ENCODE measurements around the gene PUM2.
"Not testable (repeated sequence)": the region's sequence is repeated elsewhere in the genome, so short reads cannot be mapped to it uniquely, and the experiment has no call there.

Gene PUM2, protein sequence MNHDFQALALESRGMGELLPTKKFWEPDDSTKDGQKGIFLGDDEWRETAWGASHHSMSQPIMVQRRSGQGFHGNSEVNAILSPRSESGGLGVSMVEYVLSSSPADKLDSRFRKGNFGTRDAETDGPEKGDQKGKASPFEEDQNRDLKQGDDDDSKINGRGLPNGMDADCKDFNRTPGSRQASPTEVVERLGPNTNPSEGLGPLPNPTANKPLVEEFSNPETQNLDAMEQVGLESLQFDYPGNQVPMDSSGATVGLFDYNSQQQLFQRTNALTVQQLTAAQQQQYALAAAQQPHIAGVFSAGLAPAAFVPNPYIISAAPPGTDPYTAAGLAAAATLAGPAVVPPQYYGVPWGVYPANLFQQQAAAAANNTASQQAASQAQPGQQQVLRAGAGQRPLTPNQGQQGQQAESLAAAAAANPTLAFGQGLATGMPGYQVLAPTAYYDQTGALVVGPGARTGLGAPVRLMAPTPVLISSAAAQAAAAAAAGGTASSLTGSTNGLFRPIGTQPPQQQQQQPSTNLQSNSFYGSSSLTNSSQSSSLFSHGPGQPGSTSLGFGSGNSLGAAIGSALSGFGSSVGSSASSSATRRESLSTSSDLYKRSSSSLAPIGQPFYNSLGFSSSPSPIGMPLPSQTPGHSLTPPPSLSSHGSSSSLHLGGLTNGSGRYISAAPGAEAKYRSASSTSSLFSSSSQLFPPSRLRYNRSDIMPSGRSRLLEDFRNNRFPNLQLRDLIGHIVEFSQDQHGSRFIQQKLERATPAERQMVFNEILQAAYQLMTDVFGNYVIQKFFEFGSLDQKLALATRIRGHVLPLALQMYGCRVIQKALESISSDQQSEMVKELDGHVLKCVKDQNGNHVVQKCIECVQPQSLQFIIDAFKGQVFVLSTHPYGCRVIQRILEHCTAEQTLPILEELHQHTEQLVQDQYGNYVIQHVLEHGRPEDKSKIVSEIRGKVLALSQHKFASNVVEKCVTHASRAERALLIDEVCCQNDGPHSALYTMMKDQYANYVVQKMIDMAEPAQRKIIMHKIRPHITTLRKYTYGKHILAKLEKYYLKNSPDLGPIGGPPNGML

DNA sequence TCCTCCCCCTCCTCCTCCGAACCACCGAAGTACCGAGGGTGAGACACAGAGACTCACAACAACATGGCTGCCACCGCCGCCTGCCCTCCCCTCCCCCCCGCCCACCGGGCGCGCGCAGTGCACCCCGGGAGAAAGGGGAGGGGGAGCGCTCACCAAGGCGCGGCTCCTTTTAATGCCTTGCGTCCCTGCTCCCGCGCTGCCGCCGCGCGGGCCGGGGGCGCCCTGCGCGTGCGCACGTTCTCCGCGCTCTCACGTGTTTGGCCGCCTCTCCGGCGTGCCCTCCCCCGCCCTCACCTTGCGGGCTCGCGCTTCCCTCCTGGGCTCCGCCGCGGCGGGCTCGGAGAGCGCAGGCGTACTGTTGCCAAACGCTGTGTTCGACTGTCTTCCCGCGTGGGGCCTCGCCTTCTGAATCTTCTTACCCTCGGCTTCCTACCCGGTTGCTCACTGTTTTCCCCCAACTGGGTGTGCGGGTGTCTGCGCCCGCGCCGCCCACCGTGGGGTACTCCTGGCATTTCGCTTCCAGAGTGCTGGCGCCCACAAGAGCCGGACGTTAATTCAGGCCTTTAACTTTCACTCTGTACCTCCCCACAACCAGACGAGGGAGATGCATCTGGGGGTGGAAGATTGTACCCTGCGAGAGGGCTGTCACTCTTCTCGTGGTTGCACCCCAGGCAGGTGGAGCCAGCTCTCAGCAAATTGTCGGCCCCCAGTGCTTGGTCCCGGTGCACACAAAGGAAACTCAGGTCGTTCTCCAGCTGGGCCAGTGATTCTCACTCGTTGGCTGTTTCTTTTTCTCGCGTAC is at the start of gene PUM2:
TSS of gene PUM2 (minus strand) at position 92 of the 802 bp plus-strand sequence. CDS start 23,484 bp downstream, outside the sequence.
- peak; percentile 97 for DNase-seq

DNA sequence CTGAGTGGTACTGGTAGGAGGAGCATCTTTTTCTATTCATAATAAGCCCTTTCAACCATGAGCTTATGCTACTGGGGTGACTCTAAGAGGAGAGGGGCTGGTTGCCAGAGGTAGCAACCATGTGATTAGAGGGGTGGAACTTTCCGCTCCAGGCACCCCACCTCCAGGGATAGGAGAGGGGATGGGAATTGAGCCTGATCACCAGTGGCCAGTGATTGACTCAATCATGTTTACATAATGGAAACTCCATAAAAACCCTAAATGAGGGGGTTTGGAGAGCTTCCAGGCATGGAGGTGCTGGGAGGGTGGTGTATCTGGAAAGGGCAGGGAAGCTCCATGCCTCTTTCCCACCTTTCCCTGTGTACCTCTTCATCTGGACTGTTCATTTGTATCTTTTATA is 49.7 kb upstream of the PUM2 start:
- no peak for DNase-seq

DNA sequence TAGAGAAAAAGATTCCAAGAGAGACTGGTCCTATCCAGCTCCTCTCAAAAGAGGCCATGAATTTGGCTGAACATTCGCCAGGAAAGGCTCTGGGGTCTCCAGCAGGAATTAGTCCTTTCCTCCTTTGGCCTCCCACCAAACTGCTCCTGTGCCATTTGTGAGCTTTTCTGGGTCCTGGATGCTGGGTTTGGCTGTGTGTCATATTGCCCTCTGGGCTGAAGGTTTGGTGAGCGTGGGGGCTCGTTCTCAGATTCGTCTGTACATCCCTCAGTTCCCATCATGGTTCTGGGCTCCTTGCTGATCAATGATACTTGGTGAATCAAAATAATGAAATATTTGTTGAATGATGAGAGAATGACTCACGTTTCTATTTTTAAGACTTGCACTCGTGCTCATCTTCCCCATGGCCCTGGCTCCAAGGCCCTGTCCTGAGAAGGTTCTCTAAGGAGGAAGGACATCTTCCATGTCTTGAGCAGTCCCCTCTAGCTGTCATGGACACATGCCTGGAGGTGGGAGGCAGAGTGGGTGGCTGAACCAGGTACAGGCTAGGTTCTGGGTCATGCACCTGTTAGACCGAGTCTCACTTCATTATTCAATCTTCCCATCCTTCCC is 48.4 kb upstream of the PUM2 start:
- DNase-seq: no peak

DNA sequence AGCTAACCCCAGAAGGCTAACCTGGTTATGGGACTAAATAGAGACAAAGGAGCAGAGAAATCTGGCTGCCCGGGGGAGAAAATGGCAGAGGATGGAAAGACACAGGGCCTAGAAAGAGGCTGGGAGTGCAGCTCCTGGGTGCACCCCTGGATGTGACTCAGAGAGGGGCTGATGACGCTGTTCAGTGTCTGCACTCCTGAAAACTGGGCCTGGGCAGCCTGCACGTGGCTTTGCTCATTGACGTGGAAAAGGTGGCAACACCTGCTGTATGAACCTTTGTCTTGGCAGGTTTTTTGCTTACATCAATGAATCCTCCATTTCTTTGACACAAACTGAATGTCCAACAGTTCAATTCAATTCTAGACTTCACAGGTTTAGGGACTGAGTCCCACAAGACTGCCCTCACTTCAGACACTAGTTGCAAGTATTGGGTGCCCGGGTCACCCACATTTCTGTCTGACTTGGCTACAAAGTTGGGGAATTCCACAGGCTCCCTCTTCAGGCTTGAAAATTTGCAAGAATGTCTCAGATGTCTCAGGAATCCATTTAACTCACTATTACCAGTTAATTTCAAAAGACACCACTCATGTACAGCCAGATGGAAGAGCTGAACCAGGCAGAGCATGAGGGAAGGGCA is 47.3 kb upstream of the PUM2 start:
- no peak for DNase-seq

DNA sequence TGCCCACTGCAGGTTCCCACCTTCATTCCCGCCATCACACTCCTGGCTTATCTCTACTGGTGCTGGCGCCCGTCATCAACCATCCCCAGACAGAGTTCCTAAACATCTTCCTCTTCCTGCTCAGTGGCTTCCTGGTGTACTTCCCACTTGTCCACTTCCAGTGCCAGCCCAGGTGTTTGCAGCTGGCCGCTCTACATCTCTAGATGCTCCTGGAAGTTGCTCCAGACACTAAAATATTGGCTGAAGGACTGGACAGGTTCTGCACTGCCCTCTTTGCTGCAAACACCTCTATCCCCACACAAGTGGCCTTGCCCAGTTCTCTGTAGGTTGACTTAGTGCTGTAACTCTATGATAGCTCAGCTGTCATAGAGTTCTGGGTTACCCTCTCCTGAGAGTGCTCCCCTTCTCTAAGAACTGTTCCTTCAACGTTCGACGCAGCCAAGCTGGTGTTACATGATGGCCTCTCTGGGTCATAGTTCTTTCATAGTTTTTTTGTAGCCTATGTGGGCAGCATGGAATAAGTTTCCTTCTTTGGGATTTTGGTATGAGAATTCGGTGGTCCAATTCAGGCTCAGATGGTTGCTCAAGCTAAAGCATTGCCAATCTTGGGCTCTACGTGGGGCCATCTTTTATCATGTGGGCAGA is 45.8 kb upstream of the PUM2 start:
- DNase-seq: no peak

DNA sequence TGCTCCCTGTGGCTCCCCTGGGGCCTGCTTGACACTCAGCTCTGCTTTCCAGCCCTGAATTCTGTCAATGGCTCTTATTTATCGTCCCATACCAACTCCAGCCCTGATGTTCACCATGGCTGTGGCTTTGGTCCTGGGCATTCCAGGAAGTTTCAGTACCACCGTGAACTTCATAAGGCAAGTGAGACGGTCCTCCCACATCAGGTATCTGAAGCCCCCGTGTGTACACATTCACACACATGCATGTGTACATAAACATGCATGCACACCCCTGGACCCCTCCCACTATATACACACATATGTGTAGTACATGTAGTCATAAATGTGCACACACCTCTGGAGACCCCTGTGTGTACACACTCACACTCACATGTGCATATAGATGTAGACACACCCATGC is 43.3 kb upstream of the PUM2 start:
- DNase-seq: no peak

GRCh38 chr2:20391951-20392699 is 41.5 kb upstream of the PUM2 start:
- DNase-seq: no peak

GRCh38 chr2:20390524-20391123 is 40.0 kb upstream of the PUM2 start:
- DNase-seq: no peak

DNA sequence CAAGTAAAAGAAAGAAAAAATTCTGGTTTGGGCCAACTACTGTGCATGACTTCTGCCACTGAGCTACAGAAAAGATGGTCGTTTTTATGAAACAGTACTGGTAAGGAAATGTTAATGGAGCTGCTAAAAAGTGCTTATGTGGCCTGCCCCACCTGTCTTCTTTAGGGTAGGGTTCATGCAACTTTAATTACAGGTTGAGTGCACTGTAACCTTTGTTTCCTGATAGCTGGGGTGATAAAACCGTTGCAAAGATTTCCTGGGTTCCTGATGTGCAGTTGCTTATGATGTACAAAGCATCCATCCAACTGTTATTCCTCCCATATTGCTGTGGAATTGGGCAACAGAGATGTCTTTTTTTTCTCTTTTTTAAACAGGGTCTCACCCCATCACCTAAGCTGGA is 34.3 kb upstream of the PUM2 start:
- DNase-seq: no peak

- DNase-seq: no peak
Observed at GRCh38 chr2:20382965-20383810, 32.5 kb upstream of the PUM2 start.

DNA sequence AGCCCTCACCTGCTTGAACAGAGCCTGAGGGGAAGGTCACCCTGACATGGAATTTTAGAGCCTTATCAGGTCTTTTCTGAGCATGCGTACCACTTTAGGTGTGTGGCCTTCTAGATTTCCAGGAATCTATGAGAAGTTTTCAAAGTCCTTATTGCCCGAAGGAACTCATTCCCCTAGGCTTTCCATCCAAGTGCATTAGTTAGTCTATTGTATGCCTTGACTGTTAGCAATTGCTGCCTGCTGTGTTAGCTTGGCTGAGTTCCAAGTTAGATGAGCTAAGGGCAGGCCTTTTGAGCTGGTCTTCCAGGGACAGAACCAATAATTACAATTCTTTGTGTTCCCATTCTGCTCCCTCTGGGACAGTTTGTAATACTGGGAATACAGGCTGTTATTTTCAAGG is 30.8 kb upstream of the PUM2 start:
- no peak for DNase-seq

- DNase-seq: no peak
Observed at GRCh38 chr2:20378891-20379519, 28.4 kb upstream of the PUM2 start.

- DNase-seq: no peak
Observed at GRCh38 chr2:20378341-20378740, 27.7 kb upstream of the PUM2 start.

DNA sequence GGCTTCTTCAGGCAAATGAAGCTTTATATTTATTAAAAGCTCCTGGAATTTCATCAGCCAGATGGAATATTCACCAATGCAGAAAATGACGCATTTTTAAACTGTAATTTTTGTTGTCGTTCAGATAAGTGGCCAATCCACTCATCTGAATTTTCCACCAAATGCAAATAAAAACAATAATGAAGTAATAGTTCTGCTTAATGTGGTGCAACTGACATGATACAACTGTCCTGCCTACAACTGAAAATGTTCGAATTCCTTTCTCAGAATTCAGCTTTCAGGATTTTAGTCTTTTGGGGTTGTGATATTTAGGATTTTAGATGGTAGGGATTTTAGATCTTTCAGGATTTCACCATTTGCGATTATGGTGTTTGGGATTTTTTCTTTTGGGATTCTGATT is 27.1 kb upstream of the PUM2 start:
- no peak for DNase-seq

DNA sequence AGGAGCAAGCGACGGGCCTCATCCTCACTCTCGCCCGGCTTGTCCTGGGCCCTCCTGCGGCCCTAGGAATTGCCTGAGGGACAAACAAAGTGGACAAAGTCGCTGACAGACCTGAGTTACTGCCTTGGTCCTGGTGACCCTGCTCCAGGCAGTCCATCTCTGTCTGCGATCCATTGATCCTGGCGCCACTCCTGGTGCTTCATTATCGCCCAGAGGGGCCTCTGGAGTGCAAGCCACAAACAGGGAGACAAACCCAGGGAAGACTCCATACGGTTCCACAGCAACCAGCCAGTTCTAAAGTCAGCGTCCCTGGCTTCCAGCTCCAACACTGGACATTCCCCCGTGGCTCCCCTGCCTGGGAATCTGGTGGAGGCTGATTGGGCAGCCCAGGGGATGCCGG is 24.3 kb upstream of the PUM2 start:
- DNase-seq: not testable (repeated sequence)

- DNase-seq: no peak
Observed at GRCh38 chr2:20372896-20373640, 22.4 kb upstream of the PUM2 start.

DNA sequence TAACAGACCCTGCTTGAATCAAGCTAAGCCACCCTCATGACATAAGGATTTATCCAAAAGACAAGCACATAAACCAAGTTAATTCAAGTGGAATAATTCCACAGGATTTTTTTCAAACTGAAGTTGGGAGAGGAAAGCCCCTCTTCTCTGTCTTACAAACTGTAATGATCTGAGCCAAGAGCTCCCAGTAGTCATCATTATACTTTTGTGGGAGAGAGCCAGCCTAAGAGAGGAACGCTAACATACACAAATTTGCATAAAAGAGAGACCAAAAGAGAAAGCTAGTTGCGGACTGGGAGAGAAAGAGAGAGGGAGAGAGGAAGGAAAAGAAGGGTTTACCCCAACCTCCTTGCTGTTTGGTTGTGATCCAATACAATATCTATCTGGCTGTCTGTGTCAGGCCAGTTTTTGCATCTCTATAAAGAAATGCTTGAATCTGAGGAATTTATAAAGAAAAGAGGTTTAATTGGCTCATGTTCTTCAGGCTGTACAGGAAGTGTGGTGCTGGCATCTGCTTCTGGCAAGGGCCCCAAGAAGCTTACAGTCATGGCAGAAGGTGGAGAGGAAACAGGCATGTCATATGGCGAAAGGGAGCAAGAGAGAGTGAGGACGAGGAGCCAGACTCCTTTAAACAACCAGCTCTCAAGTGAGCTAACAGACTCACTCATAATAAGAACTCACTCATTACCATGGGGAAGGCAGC is 20.8 kb upstream of the PUM2 start:
- DNase-seq: no peak

All from CD4-positive, alpha-beta T cell treated with Interleukin-21 for 1 hour (primary cell).